ENCODE results near the gene NUB1. TPM values are rescaled to one million over a fixed set of nuclear protein-coding genes. Genes with fewer than 3 reads are reported as not detected.

Gene NUB1
- total RNA-seq, 2 donors from 2014 or later, result 36.8 to 43.8 TPM

DNA sequence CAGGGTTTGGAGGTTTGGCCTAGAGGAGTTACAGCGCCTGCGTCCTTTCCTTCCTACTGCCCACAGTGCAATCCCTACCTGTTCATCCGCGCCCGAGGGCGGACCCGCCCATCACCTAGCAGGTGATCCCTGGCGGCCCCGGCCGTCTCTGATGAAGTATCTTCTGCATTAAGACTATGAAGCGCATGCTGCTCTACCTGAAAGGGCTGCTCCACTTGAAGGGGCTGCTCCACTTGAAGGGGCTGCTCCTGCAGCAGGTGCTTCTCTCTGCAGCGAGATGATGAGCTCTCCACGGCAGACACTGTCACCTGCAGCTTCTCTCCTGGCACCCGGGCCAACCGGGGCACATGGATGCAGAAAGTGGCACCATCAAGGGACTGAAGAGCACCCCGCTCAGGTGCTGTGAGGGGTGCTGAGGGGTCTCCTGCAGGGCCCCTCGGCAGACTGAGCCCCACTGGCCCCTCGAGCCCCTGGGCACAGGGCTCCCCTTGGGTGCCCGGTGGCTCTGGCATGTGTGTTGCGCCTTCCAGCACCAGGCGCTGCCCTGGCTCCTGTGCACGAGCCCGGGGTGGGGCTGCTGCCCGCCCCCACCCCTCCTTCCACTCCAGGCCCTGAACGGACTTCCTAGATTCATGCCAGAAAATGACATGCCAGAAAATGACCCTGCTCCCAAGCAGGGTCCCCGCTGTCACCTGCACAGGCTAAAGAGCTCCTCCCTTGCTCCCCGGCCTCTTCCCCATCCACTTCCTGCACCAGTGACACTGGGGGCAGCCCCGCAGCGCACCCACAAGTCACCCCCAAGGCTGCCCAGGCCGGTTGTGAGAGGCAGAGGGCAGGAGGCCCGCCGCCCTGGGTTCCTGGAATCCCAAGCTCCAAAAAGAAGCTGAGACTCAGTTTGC lies 38.8 kb downstream of the NUB1 start:
- intact Hi-C loops (cut with DNase I), result no loop called here
- H3K4me3 ChIP-seq, result no peak overlapping the region
- H3K9me3 ChIP-seq, result no peaks in the 10 kb centered on the region
- peaks cover 11% of the 10 kb centered on the region for H3K4me1 ChIP-seq
- ATAC-seq (no peak), DNase-seq (no peak)
- peaks cover 9 to 17% of the 10 kb centered on the region in 2 donors for H3K36me3 ChIP-seq (replicated peaks in 1 of 2; ENCODE audit: insufficient read depth in 1 of 2, low read depth in 2 of 2)
- H3K27ac ChIP-seq, result no peak overlapping the region
- WGBS, 2 donors, result 78 to 84% methylated on average over 10 to 23 of the region's 32 CpGs
- no peaks in the 10 kb centered on the region for H3K27me3 ChIP-seq
- peak in 1 of 3 donors; percentile 1 for TF ChIP-seq POLR2A (IDR thresholded peaks at IDR 0.05)
- TF ChIP-seq, protein P1, sequence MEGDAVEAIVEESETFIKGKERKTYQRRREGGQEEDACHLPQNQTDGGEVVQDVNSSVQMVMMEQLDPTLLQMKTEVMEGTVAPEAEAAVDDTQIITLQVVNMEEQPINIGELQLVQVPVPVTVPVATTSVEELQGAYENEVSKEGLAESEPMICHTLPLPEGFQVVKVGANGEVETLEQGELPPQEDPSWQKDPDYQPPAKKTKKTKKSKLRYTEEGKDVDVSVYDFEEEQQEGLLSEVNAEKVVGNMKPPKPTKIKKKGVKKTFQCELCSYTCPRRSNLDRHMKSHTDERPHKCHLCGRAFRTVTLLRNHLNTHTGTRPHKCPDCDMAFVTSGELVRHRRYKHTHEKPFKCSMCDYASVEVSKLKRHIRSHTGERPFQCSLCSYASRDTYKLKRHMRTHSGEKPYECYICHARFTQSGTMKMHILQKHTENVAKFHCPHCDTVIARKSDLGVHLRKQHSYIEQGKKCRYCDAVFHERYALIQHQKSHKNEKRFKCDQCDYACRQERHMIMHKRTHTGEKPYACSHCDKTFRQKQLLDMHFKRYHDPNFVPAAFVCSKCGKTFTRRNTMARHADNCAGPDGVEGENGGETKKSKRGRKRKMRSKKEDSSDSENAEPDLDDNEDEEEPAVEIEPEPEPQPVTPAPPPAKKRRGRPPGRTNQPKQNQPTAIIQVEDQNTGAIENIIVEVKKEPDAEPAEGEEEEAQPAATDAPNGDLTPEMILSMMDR (IDR thresholded peaks at IDR 0.05), result no peak

DNA sequence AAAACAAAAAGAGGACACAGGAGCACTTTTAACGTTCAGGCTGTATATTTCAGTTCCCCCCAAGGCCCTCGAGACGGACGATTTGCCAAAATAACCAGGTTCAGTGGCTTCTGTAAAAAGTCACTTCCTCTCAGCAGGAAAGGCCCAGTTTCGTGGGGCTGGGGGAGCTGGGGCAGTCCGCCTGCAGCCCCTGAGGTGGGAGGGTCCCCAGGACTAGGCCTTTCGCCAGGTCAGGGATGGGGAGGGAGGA lies 39.4 kb downstream of the NUB1 start:
- Histone ChIP-seq H3K4me3 (no peak overlapping the region), H3K27ac (no peak overlapping the region), H3K27me3 (no peaks in the 10 kb centered on the region), H3K36me3 (replicated peaks in 1 of 2; ENCODE audit: insufficient read depth in 1 of 2, low read depth in 2 of 2) (peaks cover 9 to 12% of the 10 kb centered on the region in 2 donors), H3K9me3 (no peaks in the 10 kb centered on the region), H3K4me1 (peaks cover 11% of the 10 kb centered on the region)
- no peak for ATAC-seq
- intact Hi-C loops (cut with DNase I), result no loop called here
- no peak for DNase-seq
- TF ChIP-seq, protein P1 (IDR thresholded peaks at IDR 0.05), result no peak
- TF ChIP-seq POLR2A (IDR thresholded peaks at IDR 0.05), result no peak
- WGBS, 2 donors, result 25 to 60% methylated on average over 1 to 7 of the region's 7 CpGs

DNA sequence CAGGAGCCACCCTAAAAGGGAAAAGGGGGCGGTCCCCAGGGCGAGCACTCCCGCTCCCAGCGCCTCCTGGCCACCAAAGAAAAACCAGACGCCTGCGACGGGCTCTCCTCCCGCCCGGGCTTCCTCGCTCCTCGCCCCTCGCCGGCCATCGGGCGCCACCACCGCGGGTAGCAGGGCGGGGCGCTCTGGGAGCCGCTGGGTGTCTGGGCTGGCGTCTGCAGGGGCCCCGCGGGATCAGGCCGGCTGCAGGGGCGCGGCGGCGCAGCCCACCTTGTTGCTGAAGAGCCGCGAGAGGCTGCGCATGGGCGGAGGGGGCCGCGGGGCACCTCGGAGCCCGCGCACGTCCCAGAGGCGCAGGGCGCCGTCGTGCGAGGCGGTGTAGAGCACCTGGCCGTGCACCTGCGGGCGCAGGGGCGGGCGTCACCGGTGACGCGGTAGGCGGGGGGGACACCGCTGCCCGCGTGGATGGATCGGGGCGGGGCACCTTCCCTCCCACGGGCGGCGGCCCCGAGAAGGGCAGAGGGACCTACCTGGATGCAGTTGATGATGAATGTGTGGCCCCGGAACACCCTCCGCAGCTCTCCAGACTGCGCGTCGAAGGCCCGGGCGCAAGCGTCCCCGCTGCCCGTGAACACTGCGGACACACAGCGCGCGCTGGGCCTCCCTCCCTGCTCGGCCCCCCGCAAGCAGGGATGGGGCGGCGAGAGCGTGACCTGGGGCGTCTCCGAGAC lies 39.9 kb downstream of the NUB1 start:
- no peaks in the 10 kb centered on the region for H3K27me3 ChIP-seq
- H3K9me3 ChIP-seq, result no peaks in the 10 kb centered on the region
- no peak overlapping the region for H3K4me3 ChIP-seq
- TF ChIP-seq, protein P1 (IDR thresholded peaks at IDR 0.05), result no peak
- TF ChIP-seq POLR2A (IDR thresholded peaks at IDR 0.05), result no peak
- H3K4me1 ChIP-seq, result peaks cover 16% of the 10 kb centered on the region
- no peak overlapping the region for H3K27ac ChIP-seq
- 2 to 4% methylated on average over 10 to 62 of the region's 83 CpGs for WGBS, 2 donors
- DNase-seq, result no peak
- no peak for ATAC-seq
- intact Hi-C loops (cut with DNase I), result no loop called here
- H3K36me3 ChIP-seq (replicated peaks in 1 of 2; ENCODE audit: insufficient read depth in 1 of 2, low read depth in 2 of 2), result peaks cover 4 to 7% of the 10 kb centered on the region in 2 donors

DNA sequence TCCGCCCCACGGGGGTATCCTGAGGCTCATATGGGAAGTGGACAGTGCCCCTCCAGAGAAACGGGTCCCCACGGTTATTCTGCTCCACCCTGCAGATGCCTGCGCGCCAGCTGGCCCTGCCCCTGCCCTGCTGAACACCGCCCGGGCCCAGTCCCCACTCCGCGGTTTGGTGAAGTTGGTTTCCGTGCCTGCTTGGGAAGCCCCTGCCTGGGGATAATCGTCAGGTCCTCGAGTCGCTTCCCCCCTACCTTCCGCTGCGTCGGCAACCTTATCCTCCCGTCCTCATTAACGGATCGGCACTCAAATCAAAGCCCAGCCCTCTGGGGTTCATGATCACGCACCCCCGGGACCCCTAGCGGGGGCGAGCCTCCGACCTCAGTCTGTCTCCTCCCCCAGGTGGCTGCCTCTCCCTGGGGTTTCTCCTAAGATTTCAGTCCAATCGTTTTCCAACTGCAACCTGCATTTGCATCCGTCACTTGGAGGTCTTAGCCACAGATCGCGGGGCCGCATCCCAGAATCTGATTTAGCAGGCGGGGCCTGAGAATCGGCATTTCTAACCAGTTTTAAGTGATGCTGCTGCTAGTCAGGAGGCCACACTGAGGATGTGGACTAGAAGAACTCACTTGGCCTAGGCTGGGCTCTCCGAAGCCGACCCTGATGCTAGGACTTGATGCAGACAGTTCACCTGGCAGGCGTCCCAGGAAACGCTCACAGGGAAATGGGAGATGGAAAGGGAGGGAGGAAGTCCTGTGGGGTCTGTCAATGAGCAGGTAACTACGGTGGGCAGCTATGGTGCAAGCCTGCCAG lies 40.7 kb downstream of the NUB1 start:
- DNase-seq (no peak), ATAC-seq (no peak)
- intact Hi-C loops (cut with DNase I), result no loop called here

More for the DNA sequence above, 40.7 kb downstream of the NUB1 start:
- no peaks in the 10 kb centered on the region for H3K27me3 ChIP-seq
- H3K4me1 ChIP-seq, result peaks cover 18% of the 10 kb centered on the region
- peaks cover 0 to 3% of the 10 kb centered on the region in 2 donors for H3K36me3 ChIP-seq (replicated peaks in 1 of 2; ENCODE audit: insufficient read depth in 1 of 2, low read depth in 2 of 2)
- WGBS, 2 donors, result 17 to 22% methylated on average over 16 to 37 of the region's 37 CpGs
- H3K4me3 ChIP-seq, result no peak overlapping the region
- H3K27ac ChIP-seq, result no peak overlapping the region
- H3K9me3 ChIP-seq, result no peaks in the 10 kb centered on the region
- TF ChIP-seq POLR2A (IDR thresholded peaks at IDR 0.05), result no peak
- TF ChIP-seq, protein P1 (IDR thresholded peaks at IDR 0.05), result no peak
